DOHH2 (cell line): ENCODE measurements around the gene KIF16B.

Source experiments
- CTCF ChIP-seq: fragments of 200-600 bp; sonication (generic); IDR thresholded peaks from one replicate; pipeline ENCODE4 v1.5.1; 2014; ENCODE audit warnings: antibody characterized with exemption, mild to moderate bottlenecking, low read depth, low read length; ENCODE audit not compliant: poor library complexity, severe bottlenecking
- EZH2phosphoT487 ChIP-seq: fragments of 200-600 bp; sonication (generic); IDR thresholded peaks from 2 replicates; pipeline ENCODE4 v1.6.1; 2017; ENCODE audit warnings: borderline replicate concordance, mild to moderate bottlenecking, antibody characterized with exemption, low read length, moderate library complexity, mixed read lengths

- no peak for TF ChIP-seq CTCF
- no peak for TF ChIP-seq EZH2phosphoT487
Observed at GRCh38 chr20:16353417-16353781, 219.8 kb downstream of the KIF16B start.
